ENCODE measurements around the gene LAMB3. TPM values are rescaled to one million over a fixed set of nuclear protein-coding genes. Genes with fewer than 3 reads are reported as not detected.

LAMB3 gene
- total RNA-seq, 1 experiment from 2014 or later = 0.28 TPM

GRCh38 chr1:209619696-209620486 lies 32.3 kb downstream of the LAMB3 start:
- Histone ChIP-seq H2BK12ac (ENCODE audit: insufficient read length, low read depth, low read length) (no peak overlapping the region), H3K9me3 (ENCODE audit: control insufficient read depth, low read depth, low read length) (no peaks in the 10 kb centered on the region), H3K23me2 (ENCODE audit: insufficient read length, low read depth, low read length, poor library complexity, severe bottlenecking) (no peaks in the 10 kb centered on the region), H2BK20ac (ENCODE audit: low read depth, low read length, poor library complexity, severe bottlenecking) (no peak overlapping the region), H3K23ac (ENCODE audit: insufficient read length, low read depth, low read length) (no peak overlapping the region), H2AFZ (ENCODE audit: low read length) (no peak overlapping the region), H3K4me1 (ENCODE audit: insufficient read depth, low read length) (no peaks in the 10 kb centered on the region; the same call in 1 of the 2 replicates), H3T11ph (ENCODE audit: low read length) (no peak overlapping the region), H4K91ac (ENCODE audit: insufficient read length, low read depth, low read length) (no peak overlapping the region), H4K5ac (ENCODE audit: insufficient read length, low read depth, low read length) (no peak overlapping the region), H3K18ac (ENCODE audit: insufficient read length, low read depth, low read length) (no peak overlapping the region), H2AK5ac (ENCODE audit: insufficient read length, low read length) (no peak overlapping the region), H2BK15ac (ENCODE audit: low read depth, low read length) (no peak overlapping the region), H3K79me1 (ENCODE audit: insufficient read depth, low read depth, low read length, poor library complexity, severe bottlenecking) (no peaks in the 10 kb centered on the region), H2BK5ac (ENCODE audit: insufficient read length, low read length) (no peak overlapping the region), H2BK120ac (ENCODE audit: low read depth, low read length, poor library complexity, severe bottlenecking) (no peak overlapping the region), H3K4me2 (ENCODE audit: insufficient read depth, insufficient read length, low read length) (no peak overlapping the region), H3K79me2 (ENCODE audit: insufficient read depth, low read length) (no peaks in the 10 kb centered on the region), H3K14ac (ENCODE audit: insufficient read depth, low read length) (no peak overlapping the region; the same call in 1 of the 2 replicates), H3K9ac (ENCODE audit: extremely low read depth, insufficient read length, low read length) (no peak overlapping the region), H4K20me1 (ENCODE audit: control insufficient read depth, insufficient read depth, insufficient read length) (no peaks in the 10 kb centered on the region), H3K27me3 (ENCODE audit: insufficient read depth, low read length) (no peaks in the 10 kb centered on the region), H4K8ac (replicated peaks; ENCODE audit: insufficient read length, low read depth, low read length) (no peak overlapping the region), H3K4ac (ENCODE audit: low read depth, low read length) (no peak overlapping the region), H3K27ac (ENCODE audit: insufficient read length, low read depth, low read length) (no peak overlapping the region), H3K56ac (ENCODE audit: insufficient read length, low read depth, low read length) (no peak overlapping the region)
- DNase-seq = no peak
- no CpG with 5 or more reads among the region's 7 CpGs for WGBS (ENCODE audit: extremely low coverage, insufficient read length, low lambda C conversion rate)
- Mint-ChIP-seq H3K36me3 (ENCODE audit: insufficient read depth in 1 of 3, low read depth in 3 of 3) (no peaks in the 10 kb centered on the region; a peak in 2 of 7 replicates), H3K4me1 (peaks cover 10% of the 10 kb centered on the region in 2 experiments), H3K27me3 (ENCODE audit: low read depth) (peaks cover 8% of the 10 kb centered on the region), H3K9me3 (no peaks in the 10 kb centered on the region; a peak in 1 of 5 replicates), H3K27ac (no peak overlapping the region), H3K4me3 (no peak overlapping the region)
- TF ChIP-seq CTCF (conservative IDR thresholded peaks at IDR 0.05) = no peak
